Liver (tissue), 9 donors: ENCODE measurements around the gene ATP6V1C2. TPM values are rescaled to one million over a fixed set of nuclear protein-coding genes. Genes with fewer than 3 reads are reported as not detected.

Source experiments
- DNase-seq: peaks from one replicate; pipeline ENCODE4 v3.0.0-alpha.2; 2017; ENCODE audit warnings: low spot score
- H3K27ac ChIP-seq, 2 donors: one replicate each; pipeline ENCODE4 v1.7.0; 2013; ENCODE audit warnings: inconsistent platforms in 2 of 2, low read length in 2 of 2, control low read depth in 1 of 2, low read depth in 1 of 2, mild to moderate bottlenecking in 1 of 2
- H3K27me3 ChIP-seq, 4 donors: one replicate each; pipeline versions ENCODE4 v1.6.1 to v1.7.0; 2013; ENCODE audit warnings: low read length in 3 of 4, inconsistent platforms in 1 of 4, mild to moderate bottlenecking in 1 of 4, moderate library complexity in 1 of 4; ENCODE audit not compliant: control insufficient read depth in 4 of 4, insufficient read depth in 4 of 4
- H3K36me3 ChIP-seq, 4 donors: one replicate each; pipeline versions ENCODE4 v1.6.1 to v1.7.0; 2013; ENCODE audit warnings: low read length in 3 of 4, mild to moderate bottlenecking in 3 of 4, low read depth in 1 of 4, moderate library complexity in 1 of 4; ENCODE audit not compliant: control insufficient read depth in 4 of 4, insufficient read depth in 3 of 4
- H3K4me1 ChIP-seq, 4 donors: one replicate each; pipeline versions ENCODE4 v1.6.1 to v1.7.0; 2013; ENCODE audit warnings: low read length in 3 of 4, mild to moderate bottlenecking in 3 of 4, moderate library complexity in 1 of 4; ENCODE audit not compliant: control insufficient read depth in 4 of 4, insufficient read depth in 4 of 4
- H3K4me3 ChIP-seq, 3 donors: one replicate each; pipeline versions ENCODE4 v1.6.1 to v1.7.0; 2013; ENCODE audit warnings: low read length in 3 of 3, control low read depth in 1 of 3, low read depth in 1 of 3, mild to moderate bottlenecking in 1 of 3
- H3K9ac ChIP-seq, 2 donors: one replicate each; pipeline ENCODE4 v1.7.0; 2013; ENCODE audit warnings: low read length in 2 of 2, mild to moderate bottlenecking in 2 of 2, moderate library complexity in 2 of 2, control low read depth in 1 of 2, low read depth in 1 of 2
- H3K9me3 ChIP-seq, 4 donors: one replicate each; pipeline versions ENCODE4 v1.6.1 to v1.7.0; 2013; ENCODE audit warnings: low read length in 3 of 4; ENCODE audit not compliant: control insufficient read depth in 4 of 4
- ATF3 ChIP-seq: IDR thresholded peaks from 2 replicates; pipeline ENCODE4 v1.6.1; 2016; ENCODE audit warnings: antibody characterized with exemption
- CTCF ChIP-seq: fragments of 150-350 bp; IDR thresholded peaks from 2 replicates; pipeline ENCODE4 v1.5.1; 2017; ENCODE audit warnings: improper control_type of control experiment, low read depth, low read length; ENCODE audit not compliant: missing input control
- EGR1 ChIP-seq, 2 donors: IDR thresholded peaks; 2 replicates each; pipeline ENCODE4 v1.6.1; 2016 to 2018; ENCODE audit warnings: antibody characterized with exemption in 2 of 2, low read depth in 2 of 2
- FOXA1 ChIP-seq: IDR thresholded peaks from 2 replicates; pipeline ENCODE4 v1.6.1; 2016; ENCODE audit warnings: antibody characterized with exemption
- FOXA2 ChIP-seq: IDR thresholded peaks from 2 replicates; pipeline ENCODE4 v1.6.1; 2016; ENCODE audit warnings: antibody characterized with exemption
- HNF4G ChIP-seq: IDR thresholded peaks from 2 replicates; pipeline ENCODE4 v1.6.1; 2016; ENCODE audit warnings: antibody characterized with exemption
- JUND ChIP-seq, 2 donors: IDR thresholded peaks; 2 replicates each; pipeline ENCODE4 v1.6.1; 2016; ENCODE audit warnings: antibody characterized with exemption in 2 of 2
- MAX ChIP-seq: IDR thresholded peaks from 2 replicates; pipeline ENCODE4 v1.6.1; 2016; ENCODE audit warnings: antibody characterized with exemption
- RAD21 ChIP-seq, 2 donors: IDR thresholded peaks; 2 replicates each; pipeline ENCODE4 v1.6.1; 2016; ENCODE audit warnings: antibody characterized with exemption in 2 of 2, mild to moderate bottlenecking in 2 of 2
- REST ChIP-seq: IDR thresholded peaks from 2 replicates; pipeline ENCODE4 v1.6.1; 2016; ENCODE audit warnings: antibody characterized with exemption, mild to moderate bottlenecking
- RXRA ChIP-seq, 2 donors: IDR thresholded peaks; 2 replicates each; pipeline ENCODE4 v1.6.1; 2017 to 2018; ENCODE audit warnings: antibody characterized with exemption in 2 of 2, mild to moderate bottlenecking in 1 of 2
- SP1 ChIP-seq: IDR thresholded peaks from 2 replicates; pipeline ENCODE4 v1.6.1; 2018; ENCODE audit warnings: antibody characterized with exemption, mild to moderate bottlenecking
- TAF1 ChIP-seq: conservative IDR thresholded peaks from 2 replicates; pipeline ENCODE4 v1.6.1; 2016; ENCODE audit warnings: antibody characterized with exemption, mild to moderate bottlenecking
- ZBTB33 ChIP-seq: IDR thresholded peaks from 2 replicates; pipeline ENCODE4 v1.6.1; 2016; ENCODE audit warnings: antibody characterized with exemption
- WGBS: extraction: QIAGEN DNeasy Blood & Tissue Kit; methylation state at CpG from one replicate; pipeline ENCODE4 v1.1.7; 2013; 5-methylcytosine and 5-hydroxymethylcytosine counted together
- polyA plus RNA-seq, 2 donors: library from polyadenylated mRNA; stranded (reverse) in 1 of 2; unstranded in 1 of 2; fragments of 200-250 nt in 1 of 2; fragments of >200 nt in 1 of 2; fragmentation: Nextera tagmentation in 1 of 2; extraction: Ambion mirVana in 1 of 2; gene quantifications; one replicate each; pipeline versions ENCODE4 v1.2.1 to v1.2.3, GENCODE V29; 2013 to 2015
- total RNA-seq, 2 donors: library from RNA; depleted of rRNA; stranded (reverse); fragments of >200 nt; gene quantifications; one replicate each; pipeline ENCODE4 v1.2.3, GENCODE V29; 2014
- donor health status: healthy.
- donor health status: healthy.
- donor health status: healthy.
- donor health status: healthy.
- donor health status: healthy.

Gene ATP6V1C2
- total and polyA plus RNA-seq, 4 donors, result 0.08 to 0.66 (median 0.33) TPM

- TF ChIP-seq FOXA1 (no peak), HNF4G (no peak)
- no peak overlapping the region for H3K4me3 ChIP-seq
- no peaks in the 10 kb centered on the region for H3K36me3 ChIP-seq
- WGBS, result 91% methylated on average over 11 of the region's 11 CpGs
- DNase-seq, result no peak
- H3K9ac ChIP-seq, result no peak overlapping the region
- no peaks in the 10 kb centered on the region for H3K9me3 ChIP-seq
- H3K27ac ChIP-seq, result no peak overlapping the region
- H3K4me1 ChIP-seq, result peaks cover 0 to 2% (median 0%) of the 10 kb centered on the region in 4 donors
- H3K27me3 ChIP-seq, result no peaks in the 10 kb centered on the region
These were observed 21.2 kb downstream of the ATP6V1C2 start for GRCh38 chr2:10742666-10743065.

GRCh38 chr2:10750610-10751009 lies 29.2 kb downstream of the ATP6V1C2 start:
- no peaks in the 10 kb centered on the region for H3K9me3 ChIP-seq
- H3K36me3 ChIP-seq, result no peaks in the 10 kb centered on the region
- WGBS, result 85% methylated on average over 6 of the region's 6 CpGs
- no peak for DNase-seq
- H3K4me3 ChIP-seq, result no peak overlapping the region
- H3K27ac ChIP-seq, result no peak overlapping the region
- no peak overlapping the region for H3K9ac ChIP-seq
- TF ChIP-seq RAD21 (IDR thresholded peaks at IDR 0.05) (no peak), RXRA (IDR thresholded peaks at IDR 0.05) (no peak), JUND (IDR thresholded peaks at IDR 0.05) (no peak), SP1 (no peak), FOXA2 (no peak), EGR1 (IDR thresholded peaks at IDR 0.05; ENCODE audit: low read depth in 2 of 2) (no peak), ZBTB33 (no peak), CTCF (no peak), HNF4G (no peak), TAF1 (no peak), MAX (no peak), ATF3 (no peak)
- H3K4me1 ChIP-seq, result no peaks in the 10 kb centered on the region
- no peaks in the 10 kb centered on the region for H3K27me3 ChIP-seq

GRCh38 chr2:10752236-10752635 lies 30.8 kb downstream of the ATP6V1C2 start:
- no peak for DNase-seq
- no peak overlapping the region for H3K4me3 ChIP-seq
- TF ChIP-seq MAX (no peak), SP1 (no peak), RXRA (IDR thresholded peaks at IDR 0.05) (no peak), REST (no peak), CTCF (no peak), EGR1 (IDR thresholded peaks at IDR 0.05; ENCODE audit: low read depth in 2 of 2) (no peak)
- no peaks in the 10 kb centered on the region for H3K9me3 ChIP-seq
- WGBS, result 82% methylated on average over 5 of the region's 5 CpGs
- H3K27ac ChIP-seq, result no peak overlapping the region
- H3K36me3 ChIP-seq, result no peaks in the 10 kb centered on the region
- no peaks in the 10 kb centered on the region for H3K27me3 ChIP-seq
- H3K4me1 ChIP-seq, result no peaks in the 10 kb centered on the region
- H3K9ac ChIP-seq, result no peak overlapping the region
